ENCODE measurements around the gene HELZ. TPM values are rescaled to one million over a fixed set of nuclear protein-coding genes. Genes with fewer than 3 reads are reported as not detected.

The HELZ gene
- polyA plus RNA-seq, 3 donors = 24.8 to 44.1 (median 39.9) TPM

GRCh38 chr17:67156269-67157199 lies 88.5 kb downstream of the HELZ start:
- peaks cover 49 to 90% of the 10 kb centered on the region in 2 donors for H3K36me3 ChIP-seq (replicated peaks in 1 of 2; ENCODE audit: control insufficient read depth in 1 of 2, insufficient read depth in 2 of 2, low read length in 2 of 2)
- 72% methylated on average over 6 of the region's 9 CpGs for WGBS (ENCODE audit: insufficient coverage)
- no peak for DNase-seq

GRCh38 chr17:67152824-67153223 lies 92.2 kb downstream of the HELZ start:
- Mint-ChIP-seq H3K27ac (peak overlapping the region in 1 of 7 donors; percentile 21), H3K27me3 (ENCODE audit: low read depth in 3 of 3) (no peaks in the 10 kb centered on the region), H3K9me3 (no peaks in the 10 kb centered on the region), H3K36me3 (peaks cover 65 to 73% of the 10 kb centered on the region in 2 donors), H3K4me1 (peaks cover 2% of the 10 kb centered on the region), H3K4me3 (no peak overlapping the region)
- no CpG with 5 or more reads among the region's 2 CpGs for WGBS (ENCODE audit: insufficient coverage)
- Histone ChIP-seq H3K4me2 (replicated peaks; ENCODE audit: extremely low read depth, low read length, poor library complexity, severe bottlenecking) (no peak overlapping the region), H3K9me3 (replicated peaks in 1 of 2; ENCODE audit: control insufficient read depth in 1 of 2, insufficient read depth in 1 of 2, low read length in 2 of 2) (no peaks in the 10 kb centered on the region), H4K20me1 (ENCODE audit: insufficient read depth, low read length) (peaks cover 53% of the 10 kb centered on the region), H2AFZ (ENCODE audit: insufficient read depth, low read depth, low read length, poor library complexity, severe bottlenecking) (no peak overlapping the region), H3K4me3 (replicated peaks in 1 of 3; ENCODE audit: low read depth in 2 of 3, low read length in 3 of 3) (no peak overlapping the region), H3K9ac (ENCODE audit: insufficient read depth, low read length, poor library complexity, severe bottlenecking) (no peak overlapping the region), H3K79me2 (ENCODE audit: insufficient read depth, low read length) (peaks cover 10% of the 10 kb centered on the region), H3K27me3 (ENCODE audit: control insufficient read depth in 2 of 2, insufficient read depth in 2 of 2, low read length in 2 of 2) (no peaks in the 10 kb centered on the region), H3K27ac (ENCODE audit: low read depth in 1 of 2, low read length in 2 of 2) (peak overlapping the region in 1 of 2 donors; percentile 23), H3K4me1 (ENCODE audit: control insufficient read depth in 1 of 2, insufficient read depth in 2 of 2, low read length in 2 of 2) (no peaks in the 10 kb centered on the region), H3K36me3 (replicated peaks in 1 of 2; ENCODE audit: control insufficient read depth in 1 of 2, insufficient read depth in 2 of 2, low read length in 2 of 2) (peaks cover 50 to 90% of the 10 kb centered on the region in 2 donors)
- TF ChIP-seq CTCF (IDR thresholded peaks at IDR 0.05) = no peak
- intact Hi-C loops (cut with micrococcal nuclease) = no loop called here
- no peak for DNase-seq

More at GRCh38 chr17:67156269-67157199, 88.5 kb downstream of the HELZ start:
- intact Hi-C loops (cut with micrococcal nuclease) = no loop called here
- Mint-ChIP-seq H3K27ac (peak overlapping the region in 4 of 7 donors; percentile 16 to 81 (median 22)), H3K36me3 (peaks cover 60 to 64% of the 10 kb centered on the region in 2 donors), H3K4me1 (peaks cover 4% of the 10 kb centered on the region), H3K27me3 (ENCODE audit: low read depth in 3 of 3) (no peaks in the 10 kb centered on the region), H3K9me3 (no peaks in the 10 kb centered on the region), H3K4me3 (no peak overlapping the region)
- Histone ChIP-seq H2AFZ (ENCODE audit: insufficient read depth, low read depth, low read length, poor library complexity, severe bottlenecking) (no peak overlapping the region), H3K79me2 (ENCODE audit: insufficient read depth, low read length) (peaks cover 7% of the 10 kb centered on the region), H3K4me1 (ENCODE audit: control insufficient read depth in 1 of 2, insufficient read depth in 2 of 2, low read length in 2 of 2) (no peaks in the 10 kb centered on the region), H3K4me2 (replicated peaks; ENCODE audit: extremely low read depth, low read length, poor library complexity, severe bottlenecking) (no peak overlapping the region), H3K4me3 (replicated peaks in 1 of 3; ENCODE audit: low read depth in 2 of 3, low read length in 3 of 3) (no peak overlapping the region), H3K9me3 (replicated peaks in 1 of 2; ENCODE audit: control insufficient read depth in 1 of 2, insufficient read depth in 1 of 2, low read length in 2 of 2) (no peaks in the 10 kb centered on the region), H3K27ac (ENCODE audit: low read depth in 1 of 2, low read length in 2 of 2) (peak overlapping the region in 1 of 2 donors; percentile 10), H3K27me3 (ENCODE audit: control insufficient read depth in 2 of 2, insufficient read depth in 2 of 2, low read length in 2 of 2) (no peaks in the 10 kb centered on the region), H3K9ac (ENCODE audit: insufficient read depth, low read length, poor library complexity, severe bottlenecking) (no peak overlapping the region), H4K20me1 (ENCODE audit: insufficient read depth, low read length) (peaks cover 41% of the 10 kb centered on the region)
- TF ChIP-seq CTCF (IDR thresholded peaks at IDR 0.05) = no peak

All from CD14-positive monocyte (primary cell).